Panc1 (cell line): ENCODE measurements around the gene UBP1.

Source experiments
- POLR2AphosphoS5 ChIP-seq: IDR thresholded peaks from 2 replicates; pipeline ENCODE4 v1.6.1; 2012; ENCODE audit warnings: mild to moderate bottlenecking, low read depth, low read length, moderate library complexity
- SIN3A ChIP-seq: IDR thresholded peaks from 2 replicates; pipeline ENCODE4 v1.6.1; 2012; ENCODE audit warnings: low read depth, mild to moderate bottlenecking, low read length, moderate library complexity, borderline replicate concordance; ENCODE audit not compliant: insufficient read depth
- TCF7L2 ChIP-seq: IDR thresholded peaks from 2 replicates; pipeline ENCODE4 v1.6.1; 2011; ENCODE audit warnings: mild to moderate bottlenecking, low read depth, low read length, inconsistent platforms
- TF ChIP-seq, protein P1 (sequence below): fragments of 450-650 bp; IDR thresholded peaks from 2 replicates; pipeline ENCODE4 v1.5.1; 2017; ENCODE audit warnings: mild to moderate bottlenecking
- TF ChIP-seq, protein P2 (sequence below), 2 experiments: IDR thresholded peaks; 2 replicates each; pipeline ENCODE4 v1.6.1; 2011 to 2012; ENCODE audit warnings: low read depth in 2 of 2, control low read depth in 1 of 2, low read length in 1 of 2, mild to moderate bottlenecking in 1 of 2, moderate library complexity in 1 of 2; ENCODE audit not compliant: insufficient read depth in 1 of 2

DNA sequence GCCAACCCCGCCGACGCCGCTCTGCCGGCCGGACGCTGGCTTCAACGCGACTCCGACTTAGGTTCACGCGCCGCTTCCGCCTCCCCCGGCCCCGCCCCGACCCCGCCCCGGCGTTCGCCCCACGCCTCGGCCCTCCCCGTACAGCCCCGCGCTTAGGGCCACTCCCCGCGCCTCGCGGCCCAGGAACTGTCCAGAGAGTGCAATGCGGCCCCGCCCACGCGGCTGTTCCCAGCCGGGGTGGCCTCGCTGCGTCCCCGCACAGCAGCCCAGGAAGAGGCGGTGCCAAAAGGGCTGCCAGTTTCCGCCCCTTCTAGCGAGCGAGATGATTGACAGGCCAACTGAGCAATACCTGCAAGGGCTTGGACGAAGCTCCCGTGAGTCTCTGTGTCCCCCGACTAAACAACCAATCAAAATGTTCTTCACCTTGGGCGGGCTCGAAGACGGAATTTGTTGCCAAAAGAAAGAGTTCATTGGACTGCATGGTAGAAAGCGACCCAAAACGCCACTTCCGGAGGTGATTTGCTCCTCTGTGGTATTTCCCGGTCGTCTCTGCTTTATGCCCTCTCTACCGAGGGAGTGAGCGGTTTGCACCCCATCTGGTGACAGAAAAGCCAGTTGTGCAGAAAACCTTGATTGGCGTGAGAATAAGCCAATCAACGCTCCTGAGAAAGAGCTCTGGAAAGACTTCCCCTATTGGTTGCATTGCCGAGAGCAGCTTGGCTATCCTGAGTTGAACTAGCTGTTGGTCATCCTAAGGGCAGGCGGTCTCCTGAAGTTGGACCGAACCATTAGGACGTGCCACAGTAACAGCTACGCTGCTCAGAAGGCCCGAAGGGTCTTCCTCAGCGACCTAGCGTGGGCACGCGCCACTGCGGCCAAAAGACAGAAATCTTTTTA lies at the start of gene UBP1:
- peak; percentile 92 for TF ChIP-seq POLR2AphosphoS5
- TF ChIP-seq, protein P1, sequence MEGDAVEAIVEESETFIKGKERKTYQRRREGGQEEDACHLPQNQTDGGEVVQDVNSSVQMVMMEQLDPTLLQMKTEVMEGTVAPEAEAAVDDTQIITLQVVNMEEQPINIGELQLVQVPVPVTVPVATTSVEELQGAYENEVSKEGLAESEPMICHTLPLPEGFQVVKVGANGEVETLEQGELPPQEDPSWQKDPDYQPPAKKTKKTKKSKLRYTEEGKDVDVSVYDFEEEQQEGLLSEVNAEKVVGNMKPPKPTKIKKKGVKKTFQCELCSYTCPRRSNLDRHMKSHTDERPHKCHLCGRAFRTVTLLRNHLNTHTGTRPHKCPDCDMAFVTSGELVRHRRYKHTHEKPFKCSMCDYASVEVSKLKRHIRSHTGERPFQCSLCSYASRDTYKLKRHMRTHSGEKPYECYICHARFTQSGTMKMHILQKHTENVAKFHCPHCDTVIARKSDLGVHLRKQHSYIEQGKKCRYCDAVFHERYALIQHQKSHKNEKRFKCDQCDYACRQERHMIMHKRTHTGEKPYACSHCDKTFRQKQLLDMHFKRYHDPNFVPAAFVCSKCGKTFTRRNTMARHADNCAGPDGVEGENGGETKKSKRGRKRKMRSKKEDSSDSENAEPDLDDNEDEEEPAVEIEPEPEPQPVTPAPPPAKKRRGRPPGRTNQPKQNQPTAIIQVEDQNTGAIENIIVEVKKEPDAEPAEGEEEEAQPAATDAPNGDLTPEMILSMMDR, result no peak
- TF ChIP-seq SIN3A, result peak; percentile 71; the same call in 1 of the 2 replicates
- TF ChIP-seq, protein P2, sequence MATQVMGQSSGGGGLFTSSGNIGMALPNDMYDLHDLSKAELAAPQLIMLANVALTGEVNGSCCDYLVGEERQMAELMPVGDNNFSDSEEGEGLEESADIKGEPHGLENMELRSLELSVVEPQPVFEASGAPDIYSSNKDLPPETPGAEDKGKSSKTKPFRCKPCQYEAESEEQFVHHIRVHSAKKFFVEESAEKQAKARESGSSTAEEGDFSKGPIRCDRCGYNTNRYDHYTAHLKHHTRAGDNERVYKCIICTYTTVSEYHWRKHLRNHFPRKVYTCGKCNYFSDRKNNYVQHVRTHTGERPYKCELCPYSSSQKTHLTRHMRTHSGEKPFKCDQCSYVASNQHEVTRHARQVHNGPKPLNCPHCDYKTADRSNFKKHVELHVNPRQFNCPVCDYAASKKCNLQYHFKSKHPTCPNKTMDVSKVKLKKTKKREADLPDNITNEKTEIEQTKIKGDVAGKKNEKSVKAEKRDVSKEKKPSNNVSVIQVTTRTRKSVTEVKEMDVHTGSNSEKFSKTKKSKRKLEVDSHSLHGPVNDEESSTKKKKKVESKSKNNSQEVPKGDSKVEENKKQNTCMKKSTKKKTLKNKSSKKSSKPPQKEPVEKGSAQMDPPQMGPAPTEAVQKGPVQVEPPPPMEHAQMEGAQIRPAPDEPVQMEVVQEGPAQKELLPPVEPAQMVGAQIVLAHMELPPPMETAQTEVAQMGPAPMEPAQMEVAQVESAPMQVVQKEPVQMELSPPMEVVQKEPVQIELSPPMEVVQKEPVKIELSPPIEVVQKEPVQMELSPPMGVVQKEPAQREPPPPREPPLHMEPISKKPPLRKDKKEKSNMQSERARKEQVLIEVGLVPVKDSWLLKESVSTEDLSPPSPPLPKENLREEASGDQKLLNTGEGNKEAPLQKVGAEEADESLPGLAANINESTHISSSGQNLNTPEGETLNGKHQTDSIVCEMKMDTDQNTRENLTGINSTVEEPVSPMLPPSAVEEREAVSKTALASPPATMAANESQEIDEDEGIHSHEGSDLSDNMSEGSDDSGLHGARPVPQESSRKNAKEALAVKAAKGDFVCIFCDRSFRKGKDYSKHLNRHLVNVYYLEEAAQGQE (IDR thresholded peaks at IDR 0.05; ENCODE audit: insufficient read depth in 1 of 2, low read depth in 2 of 2, low read length in 1 of 2), result 0 out of 4 replicates have a peak, but pooled peaks of 1 of the 2 experiments have one; percentile 59
- TF ChIP-seq TCF7L2, result no peak
